C4-2B (cell line): ENCODE data around the gene TXNDC17.
"Not testable (repeated sequence)": the region's sequence is repeated elsewhere in the genome, so short reads cannot be mapped to it uniquely, and the experiment has no call there.

Experiments
- H3K27ac ChIP-seq: fragments of 450-650 bp; 2 replicates; pipeline ENCODE4 v1.5.1; 2017
- ZFX ChIP-seq: fragments of 450-650 bp; IDR thresholded peaks from 2 replicates; pipeline ENCODE4 v1.6.1; 2017
- TF ChIP-seq, protein P1 (sequence below): fragments of 450-650 bp; conservative IDR thresholded peaks from 2 replicates; pipeline ENCODE4 v1.5.1; 2017; ENCODE audit warnings: mild to moderate bottlenecking

TXNDC17 gene

DNA sequence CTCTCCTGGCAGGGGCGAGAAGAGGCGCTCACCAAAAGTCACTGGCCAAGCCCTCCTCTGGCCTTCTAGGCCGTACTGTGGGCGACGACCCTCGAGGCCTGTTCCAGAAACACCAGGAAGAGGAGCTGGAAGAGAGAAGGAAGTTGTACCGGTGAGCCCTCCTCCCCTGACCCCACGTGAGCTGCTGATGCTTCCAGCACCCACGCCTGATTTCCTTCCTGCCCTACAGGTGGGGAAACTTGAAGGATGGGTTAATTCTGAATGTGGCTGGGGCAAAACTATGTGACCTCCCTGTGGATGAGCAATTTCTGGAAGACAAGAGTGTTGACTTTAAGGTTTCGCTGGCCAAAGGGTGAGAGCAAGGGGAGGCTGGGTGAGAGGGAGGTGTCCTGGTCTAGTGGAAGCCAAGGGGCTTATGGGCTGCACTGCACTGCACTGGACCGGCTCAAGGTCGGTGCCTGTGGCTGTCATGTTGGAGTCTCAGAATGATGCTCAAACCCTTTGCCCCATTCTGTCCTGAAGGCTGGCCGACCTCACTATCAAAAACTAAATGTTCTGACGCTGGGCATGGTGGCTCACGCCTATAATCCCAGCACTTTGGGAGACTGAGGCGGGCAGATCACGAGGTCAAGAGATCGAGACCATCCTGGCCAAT lies 16.9 kb downstream of the TXNDC17 start:
- TF ChIP-seq ZFX: no peak
- TF ChIP-seq, protein P1, sequence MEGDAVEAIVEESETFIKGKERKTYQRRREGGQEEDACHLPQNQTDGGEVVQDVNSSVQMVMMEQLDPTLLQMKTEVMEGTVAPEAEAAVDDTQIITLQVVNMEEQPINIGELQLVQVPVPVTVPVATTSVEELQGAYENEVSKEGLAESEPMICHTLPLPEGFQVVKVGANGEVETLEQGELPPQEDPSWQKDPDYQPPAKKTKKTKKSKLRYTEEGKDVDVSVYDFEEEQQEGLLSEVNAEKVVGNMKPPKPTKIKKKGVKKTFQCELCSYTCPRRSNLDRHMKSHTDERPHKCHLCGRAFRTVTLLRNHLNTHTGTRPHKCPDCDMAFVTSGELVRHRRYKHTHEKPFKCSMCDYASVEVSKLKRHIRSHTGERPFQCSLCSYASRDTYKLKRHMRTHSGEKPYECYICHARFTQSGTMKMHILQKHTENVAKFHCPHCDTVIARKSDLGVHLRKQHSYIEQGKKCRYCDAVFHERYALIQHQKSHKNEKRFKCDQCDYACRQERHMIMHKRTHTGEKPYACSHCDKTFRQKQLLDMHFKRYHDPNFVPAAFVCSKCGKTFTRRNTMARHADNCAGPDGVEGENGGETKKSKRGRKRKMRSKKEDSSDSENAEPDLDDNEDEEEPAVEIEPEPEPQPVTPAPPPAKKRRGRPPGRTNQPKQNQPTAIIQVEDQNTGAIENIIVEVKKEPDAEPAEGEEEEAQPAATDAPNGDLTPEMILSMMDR: no peak
- no peak overlapping the region for H3K27ac ChIP-seq

DNA sequence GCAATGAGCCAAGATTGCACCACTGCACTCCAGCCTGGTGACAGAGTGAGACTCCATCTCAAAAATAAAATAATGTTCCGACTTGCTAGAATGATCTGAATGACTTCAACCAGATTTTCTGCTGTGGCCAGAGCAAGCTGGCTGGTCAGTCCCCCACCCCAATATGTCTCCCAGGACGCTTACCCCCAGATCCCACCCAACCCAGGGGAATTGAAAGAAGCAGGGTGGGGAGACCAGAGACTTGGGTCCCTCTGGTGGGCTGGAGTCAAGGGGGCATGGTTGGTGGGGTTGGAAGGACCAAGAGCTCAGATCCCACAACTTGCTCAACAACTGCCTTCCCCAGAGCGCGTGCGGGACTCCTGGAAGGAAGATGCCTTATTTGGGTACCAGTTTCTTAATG lies 17.6 kb downstream of the TXNDC17 start:
- not testable (repeated sequence) for H3K27ac ChIP-seq

DNA sequence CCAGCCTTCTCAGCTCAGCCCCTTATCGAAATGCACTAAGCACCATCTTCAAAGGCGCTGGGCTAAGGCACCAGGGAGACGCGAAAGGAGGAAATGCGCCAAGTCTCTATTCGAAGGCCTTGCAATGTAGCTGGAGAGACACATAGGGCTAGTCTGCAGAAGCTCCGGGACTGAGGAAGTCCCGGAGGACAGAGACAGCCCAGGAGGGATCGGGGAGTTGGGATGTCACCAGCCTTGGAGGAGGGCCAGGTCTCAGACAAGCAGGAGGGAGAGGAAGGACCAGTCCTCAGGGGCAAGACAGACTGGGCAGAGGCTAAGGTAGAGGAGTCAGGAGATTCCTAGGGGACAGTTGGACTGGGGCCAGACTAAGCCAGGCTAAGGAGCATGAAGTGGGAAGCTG lies 19.2 kb downstream of the TXNDC17 start:
- no peak for TF ChIP-seq ZFX
- TF ChIP-seq, protein P1: no peak
- H3K27ac ChIP-seq: no peak overlapping the region

DNA sequence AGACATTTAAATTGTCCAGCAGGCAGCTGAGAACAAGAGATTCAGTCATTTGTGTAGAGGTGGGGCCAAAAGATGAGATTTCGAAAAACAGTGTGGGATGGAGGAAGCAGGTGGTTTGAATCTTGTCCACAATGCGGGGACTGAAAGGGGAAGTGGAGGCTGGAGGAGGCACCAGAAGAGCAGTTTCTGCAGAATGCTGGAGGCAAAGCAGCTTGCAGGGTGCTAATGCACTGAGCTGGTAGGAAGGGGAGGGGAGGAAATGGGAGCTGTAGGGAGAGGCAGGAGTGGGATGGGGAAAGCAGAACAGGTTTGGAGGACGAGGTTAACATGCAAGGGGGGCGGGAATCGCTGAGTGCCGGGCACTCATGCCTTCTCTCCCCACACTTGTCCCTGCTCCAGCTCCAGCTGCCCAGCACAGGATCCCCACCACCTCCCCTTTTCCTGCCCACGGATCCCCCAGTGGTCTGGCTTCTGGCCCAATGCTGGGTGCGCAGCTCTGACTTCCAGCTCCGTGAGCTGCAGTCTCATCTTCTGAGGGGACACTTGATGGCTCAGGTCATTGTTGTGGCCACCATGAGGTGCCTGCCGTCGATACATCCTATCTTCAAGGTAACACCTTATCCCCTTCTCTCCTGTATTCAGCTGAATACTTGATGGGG lies 20.1 kb downstream of the TXNDC17 start:
- TF ChIP-seq ZFX: no peak
- TF ChIP-seq, protein P1: no peak
- no peak overlapping the region for H3K27ac ChIP-seq

DNA sequence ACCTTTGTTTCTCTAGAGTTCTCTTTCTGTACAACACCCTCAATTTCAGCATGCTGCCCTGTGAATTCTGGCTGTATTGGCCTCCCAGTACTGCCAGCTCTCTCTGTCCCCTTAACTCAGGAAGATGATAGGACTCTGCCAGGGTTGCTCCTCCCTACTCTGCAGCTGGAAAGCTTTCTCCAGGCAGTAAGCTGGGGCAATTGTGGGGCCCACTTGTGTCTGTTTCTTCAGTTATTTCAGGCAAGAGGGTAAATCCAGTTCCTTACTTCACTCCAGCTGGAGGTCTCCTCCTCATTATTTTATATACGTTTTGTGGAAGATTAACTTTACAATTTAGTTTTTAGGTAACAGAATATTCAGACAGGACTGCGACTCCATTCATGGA lies 20.6 kb downstream of the TXNDC17 start:
- H3K27ac ChIP-seq: no peak overlapping the region
- TF ChIP-seq, protein P1: no peak
- TF ChIP-seq ZFX: no peak

DNA sequence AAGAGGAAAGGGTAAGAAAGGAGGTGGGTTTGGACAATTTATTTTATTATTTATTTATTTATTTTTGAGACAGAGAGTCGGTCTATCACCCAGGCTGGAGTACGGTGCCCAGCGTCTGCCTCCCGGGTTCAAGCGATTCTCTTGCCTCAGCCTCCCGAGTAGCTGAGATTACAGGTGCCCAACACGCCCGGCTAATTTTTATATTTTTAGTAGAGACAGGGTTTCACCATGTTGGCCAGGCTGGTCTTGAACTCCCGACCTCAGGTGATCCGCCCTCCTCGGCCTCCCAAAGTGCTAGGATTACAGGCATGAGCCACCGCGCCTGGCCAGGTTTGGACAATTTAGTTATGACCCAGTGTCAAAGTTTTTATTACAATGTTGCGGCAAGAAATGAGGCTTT lies 22.3 kb downstream of the TXNDC17 start:
- not testable (repeated sequence) for H3K27ac ChIP-seq

DNA sequence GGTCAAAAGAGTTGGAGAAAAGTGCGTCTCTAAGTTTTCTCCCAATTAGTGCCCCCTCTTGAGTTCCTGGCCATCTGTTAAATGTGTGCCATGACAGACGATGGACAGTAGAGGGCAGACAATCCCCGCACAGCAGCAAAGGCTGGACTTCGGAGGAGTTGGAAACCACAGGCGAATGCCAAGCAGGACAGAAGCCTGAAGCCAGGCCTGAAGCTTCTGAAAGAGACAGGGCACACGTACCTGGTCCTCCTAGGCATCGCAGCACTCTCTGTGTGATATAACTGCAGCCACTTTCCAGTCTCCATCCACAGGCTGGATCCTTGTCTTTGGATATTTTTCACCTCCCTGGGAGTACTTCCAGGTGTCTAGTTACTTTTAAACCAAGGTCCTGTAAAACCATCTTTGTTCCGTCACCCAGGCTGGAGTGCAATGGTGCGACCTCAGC lies 25.2 kb downstream of the TXNDC17 start:
- no peak for TF ChIP-seq ZFX
- TF ChIP-seq, protein P1: peak; percentile 96
- no peak overlapping the region for H3K27ac ChIP-seq

DNA sequence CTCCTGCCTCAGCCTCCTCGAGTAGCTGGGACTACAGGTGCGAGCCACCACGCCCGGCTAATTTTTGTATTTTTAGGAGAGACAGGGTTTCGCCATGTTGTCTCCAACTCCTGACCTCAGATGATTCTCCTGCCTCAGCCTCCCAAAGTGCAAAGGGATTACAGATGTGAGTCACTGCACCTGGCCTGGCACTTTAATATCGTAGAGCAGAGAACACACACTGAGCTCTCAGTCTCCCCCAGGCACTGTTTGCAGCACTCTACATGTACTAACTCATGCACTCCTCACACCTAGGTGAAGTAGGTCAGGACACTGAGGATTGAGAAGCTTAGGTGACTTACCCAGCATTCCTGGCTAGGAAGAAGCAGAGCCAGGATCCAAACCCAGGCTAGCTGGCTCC lies 25.7 kb downstream of the TXNDC17 start:
- H3K27ac ChIP-seq: no peak overlapping the region
- TF ChIP-seq ZFX: no peak

DNA sequence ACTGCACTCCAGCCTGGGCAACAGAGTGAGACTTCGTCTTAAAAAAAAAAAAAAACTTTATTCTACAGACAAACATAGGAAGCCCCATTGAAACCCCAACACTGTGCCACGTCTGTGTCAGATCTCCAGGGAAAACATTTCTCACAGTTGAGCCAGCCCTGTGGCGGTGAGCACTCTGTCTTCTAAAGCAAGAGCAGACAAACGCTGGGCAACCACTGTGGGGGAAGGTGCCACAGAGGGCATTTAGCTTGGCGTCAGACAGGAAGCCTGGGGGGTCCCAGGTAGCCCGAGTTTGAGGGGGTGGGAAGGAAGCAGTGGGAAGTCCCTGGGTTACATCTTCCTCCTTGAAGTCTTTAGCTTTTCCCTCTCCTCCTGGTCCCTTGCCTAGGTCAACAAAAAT lies 26.7 kb downstream of the TXNDC17 start:
- TF ChIP-seq, protein P1: no peak
- no peak for TF ChIP-seq ZFX
- no peak overlapping the region for H3K27ac ChIP-seq
